NCI-H748 (cell line): ENCODE data around the gene ZSWIM5.
"Not testable (repeated sequence)": the region's sequence is repeated elsewhere in the genome, so short reads cannot be mapped to it uniquely, and the experiment has no call there.

Experiments
- DNase-seq: peaks from one replicate; lab custom pipeline; 2025; ENCODE audit not compliant: unreplicated experiment; lab: John Stamatoyannopoulos, UW

ZSWIM5 gene

DNA sequence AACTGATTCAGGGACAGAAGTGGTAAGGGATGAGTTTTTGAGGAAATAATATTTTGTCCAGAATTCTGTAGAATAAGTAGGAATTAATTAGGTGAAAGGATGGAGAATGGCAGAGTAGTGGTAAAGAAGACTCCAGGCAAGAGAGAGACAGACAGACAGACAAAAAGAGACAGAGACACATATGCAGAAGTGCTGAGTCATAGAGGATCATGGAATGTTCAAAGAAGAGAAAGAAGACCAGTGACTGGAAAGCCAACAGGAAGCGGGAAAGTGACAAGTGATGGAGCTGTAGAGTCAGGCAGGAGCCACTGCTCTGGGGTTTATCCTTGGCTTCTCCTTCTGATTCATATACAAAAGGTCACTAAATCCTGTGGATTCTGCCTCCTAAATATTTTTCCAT lies 108.5 kb downstream of the ZSWIM5 start:
- DNase-seq = no peak

DNA sequence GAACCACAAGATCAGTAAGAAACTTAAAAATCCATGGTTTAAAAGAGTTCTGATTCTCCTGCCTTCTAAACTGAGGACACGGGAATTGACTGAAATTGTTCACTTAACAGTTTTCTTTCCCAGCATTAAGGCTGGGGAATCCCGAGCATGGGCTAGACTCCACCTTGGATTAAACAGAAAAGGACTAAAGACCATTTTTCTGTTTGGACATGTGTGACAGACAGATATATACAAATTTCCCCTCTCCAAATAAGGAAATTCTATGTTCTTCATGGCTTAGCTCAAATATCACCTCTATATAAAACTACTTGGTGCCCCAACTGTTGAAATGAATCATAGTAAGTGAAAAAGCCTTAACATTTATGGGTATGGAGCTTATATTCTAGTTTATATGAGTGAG lies 109.3 kb downstream of the ZSWIM5 start:
- no peak for DNase-seq

DNA sequence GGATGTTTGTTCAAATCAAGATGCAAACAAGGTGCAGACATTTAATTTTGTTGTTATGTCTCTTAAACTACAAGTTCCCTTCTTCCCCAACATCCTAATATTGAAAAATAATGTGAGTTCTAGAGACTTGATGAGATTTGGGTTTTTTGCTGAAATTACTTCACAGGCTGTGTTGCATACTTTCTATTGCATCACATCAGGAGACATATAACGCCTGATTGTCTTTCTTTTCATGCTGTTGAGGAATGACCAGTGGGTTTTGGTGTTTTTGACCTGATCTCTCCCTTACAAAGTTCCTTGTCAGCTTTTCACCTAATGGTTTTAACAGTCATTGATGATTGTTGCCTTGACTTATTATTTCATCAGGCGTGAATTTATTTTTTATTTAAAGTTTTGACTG lies 111.0 kb downstream of the ZSWIM5 start:
- no peak for DNase-seq

DNA sequence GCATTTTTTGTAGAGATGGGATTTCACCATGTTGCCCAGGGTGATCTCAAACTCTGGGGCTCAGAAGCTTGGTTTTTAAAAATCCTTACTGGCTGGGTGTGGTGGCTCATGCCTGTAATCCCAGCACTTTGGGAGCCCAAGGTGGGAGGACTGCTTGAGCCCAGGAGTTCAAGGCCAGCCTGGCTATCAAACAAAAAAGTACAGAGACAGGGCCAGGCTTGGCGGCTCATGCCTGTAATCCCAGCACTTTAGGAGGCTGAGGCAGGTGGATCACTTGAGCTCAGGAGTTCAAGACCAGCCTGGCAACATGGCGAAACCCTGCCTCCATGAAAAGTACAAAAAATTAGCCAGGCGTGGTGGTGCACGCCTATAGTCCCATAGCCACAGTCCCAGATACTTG lies 112.0 kb downstream of the ZSWIM5 start:
- not testable (repeated sequence) for DNase-seq

DNA sequence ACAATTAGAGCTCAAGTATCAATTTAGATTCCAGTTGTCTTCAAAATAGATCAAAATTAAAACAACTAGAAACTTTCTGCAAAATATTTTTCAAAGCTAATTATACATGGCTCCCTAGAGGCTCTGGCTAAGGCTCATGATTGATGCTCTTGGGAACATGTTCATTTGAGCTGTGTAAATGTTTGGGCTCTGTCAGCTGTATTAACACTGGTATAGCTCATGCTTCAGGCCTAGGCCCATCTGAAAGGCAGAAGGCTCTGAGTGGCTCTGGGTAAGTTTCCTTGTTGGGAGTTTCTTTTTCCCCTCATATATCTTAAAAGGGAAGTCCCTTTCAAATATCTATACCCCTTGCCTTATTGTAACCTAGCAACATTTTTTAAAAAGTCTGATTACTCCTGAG lies 113.1 kb downstream of the ZSWIM5 start:
- DNase-seq = no peak

DNA sequence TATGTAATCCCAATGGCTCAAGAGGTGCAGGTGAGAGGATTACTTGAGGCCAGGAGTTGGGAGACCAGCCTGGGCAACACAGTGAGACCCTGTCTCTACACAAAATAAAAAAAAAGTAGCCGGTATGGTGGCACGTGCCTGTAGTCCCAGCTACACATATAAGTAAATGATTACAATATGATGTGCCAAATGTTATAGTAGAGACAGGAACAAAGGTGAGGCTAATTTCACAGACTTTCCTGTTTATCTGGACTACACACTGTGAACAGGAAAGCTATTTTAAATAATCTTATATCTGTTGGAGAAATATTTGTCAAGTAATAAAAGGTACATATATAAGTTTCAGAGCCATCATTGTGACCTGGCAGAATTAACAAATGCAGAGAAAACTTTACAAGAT lies 116.7 kb downstream of the ZSWIM5 start:
- DNase-seq = no peak

DNA sequence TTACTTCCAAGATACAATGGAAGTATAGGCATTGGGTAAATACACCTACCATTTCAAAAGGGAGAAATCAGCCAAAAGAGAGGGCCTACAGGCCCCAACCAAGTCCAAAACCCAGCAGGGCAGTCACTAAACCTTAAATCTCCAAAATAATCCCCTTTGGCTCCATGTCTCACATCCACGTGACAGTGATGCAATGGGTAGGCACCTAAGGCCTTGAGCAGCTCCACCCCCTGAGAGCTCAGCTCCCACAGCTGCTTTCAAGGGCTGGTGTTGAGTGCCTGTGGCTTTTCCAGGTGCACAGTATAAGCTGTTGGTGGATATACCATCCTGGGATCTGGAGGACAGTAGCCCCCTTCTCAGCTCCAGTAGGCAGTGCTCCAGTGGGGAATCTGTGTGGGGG lies 121.8 kb downstream of the ZSWIM5 start:
- no peak for DNase-seq

DNA sequence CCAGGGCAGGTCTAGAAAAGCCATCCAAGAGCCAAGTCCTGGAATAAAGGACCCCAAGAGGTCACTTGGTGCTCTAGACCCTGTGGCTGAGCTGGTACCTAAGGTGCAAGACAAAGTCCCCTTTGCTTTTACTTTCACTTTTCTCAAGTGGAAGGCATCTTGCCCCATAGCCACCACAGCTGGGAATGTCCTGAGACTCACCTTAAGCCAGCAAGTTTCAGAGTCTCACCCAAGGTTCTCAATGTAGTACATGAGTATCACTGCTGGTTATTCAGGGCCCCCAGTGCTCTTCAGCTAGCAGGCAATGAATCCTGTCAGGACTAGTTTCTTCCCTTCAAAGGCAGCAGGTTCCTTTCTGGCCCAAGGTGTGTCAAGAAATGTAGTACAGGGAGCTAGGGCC lies 126.9 kb downstream of the ZSWIM5 start:
- no peak for DNase-seq

DNA sequence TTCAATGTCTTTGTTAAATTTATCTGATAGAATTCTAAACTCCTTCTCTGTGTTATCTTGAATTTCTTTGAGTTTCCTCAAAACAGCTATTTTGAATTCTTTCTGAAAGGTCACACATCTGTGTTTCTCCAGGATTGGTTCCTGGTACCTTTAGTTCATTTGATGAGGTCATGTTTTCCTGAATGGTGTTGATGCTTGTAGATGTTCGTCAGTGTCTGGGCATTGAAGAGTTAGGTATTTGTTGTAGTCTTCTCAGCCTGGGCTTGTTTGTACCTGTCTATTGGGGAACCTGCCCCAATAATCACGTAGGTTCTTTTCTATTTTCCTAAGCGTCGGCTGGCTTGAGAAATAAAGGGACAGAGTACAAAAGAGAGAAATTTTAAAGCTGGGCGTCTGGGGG lies 129.4 kb downstream of the ZSWIM5 start:
- DNase-seq = not testable (repeated sequence)

DNA sequence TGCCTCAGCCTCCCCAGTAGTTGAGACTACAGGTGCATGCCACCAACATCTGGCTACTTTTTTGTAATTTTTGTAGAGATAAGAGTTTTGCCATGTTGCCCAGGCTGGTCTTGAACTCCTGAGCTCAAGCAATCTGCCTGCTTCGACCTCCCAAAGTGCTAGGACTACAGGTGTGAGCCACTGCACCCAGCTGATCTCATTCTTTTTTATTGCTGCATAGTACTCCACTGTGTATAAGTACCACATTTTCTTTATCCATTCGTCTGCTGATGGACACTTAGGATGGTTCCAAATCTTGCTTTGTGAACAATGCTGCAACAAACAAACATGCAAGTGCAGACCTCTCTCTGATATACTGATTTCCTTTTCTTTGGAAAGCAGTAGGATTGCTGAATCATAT lies 134.8 kb downstream of the ZSWIM5 start:
- DNase-seq = no peak

DNA sequence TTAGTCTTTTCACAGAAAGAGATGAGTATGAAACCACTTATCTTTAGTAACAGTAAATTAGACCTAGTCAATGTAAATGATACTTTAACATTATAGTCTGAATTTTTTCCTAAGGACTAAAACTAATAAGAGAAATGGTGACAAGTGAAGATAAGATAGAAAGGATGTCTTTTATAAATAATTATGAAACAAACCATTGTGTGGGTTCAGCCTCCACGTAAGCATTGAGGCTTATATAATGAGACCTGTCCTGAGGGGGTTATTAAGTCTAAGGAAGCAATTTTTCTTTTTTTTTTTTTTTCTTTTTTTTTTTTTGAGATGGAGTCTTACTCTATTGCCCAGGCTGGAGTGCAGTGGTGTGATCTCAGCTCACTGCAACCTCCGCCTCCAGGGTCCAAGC lies 138.6 kb downstream of the ZSWIM5 start:
- DNase-seq = no peak

DNA sequence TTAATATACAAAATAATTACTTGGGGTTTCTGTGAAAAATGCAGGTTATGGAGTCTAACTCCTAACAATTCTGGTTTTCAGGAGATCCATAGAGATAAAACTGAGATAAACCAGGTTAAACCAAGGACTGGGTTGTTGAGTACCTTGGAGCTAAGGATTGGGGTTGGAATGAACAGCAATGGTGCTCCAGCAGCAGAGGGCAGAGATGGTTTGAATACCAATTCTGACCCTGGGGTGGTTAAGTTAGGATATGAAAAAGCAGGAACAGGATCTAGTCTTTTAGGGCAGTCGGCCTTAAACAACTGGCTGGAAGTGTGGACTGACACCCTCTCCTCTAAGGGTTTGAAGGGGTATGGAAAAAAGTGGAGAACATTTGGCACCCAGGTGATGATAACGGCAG lies 141.3 kb downstream of the ZSWIM5 start:
- DNase-seq = no peak

DNA sequence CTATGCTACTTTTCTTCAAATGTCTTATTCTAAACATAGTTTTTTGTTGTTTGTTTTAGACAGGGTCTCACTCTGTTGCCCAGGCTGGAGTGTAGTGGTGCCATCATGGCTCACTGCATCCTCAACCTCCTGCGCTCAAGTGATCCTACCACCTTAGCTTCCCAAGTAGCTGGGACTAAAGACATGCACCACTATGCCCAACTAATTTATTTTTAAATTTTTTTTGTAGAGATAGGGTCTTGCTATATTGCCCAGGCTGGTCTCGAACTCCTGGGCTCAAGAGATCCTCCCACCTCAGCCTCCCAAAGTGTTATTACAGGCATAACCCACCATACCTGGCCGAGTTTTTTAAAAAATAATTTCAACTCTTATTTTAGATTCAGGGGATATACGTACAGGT lies 143.9 kb downstream of the ZSWIM5 start:
- DNase-seq = not testable (repeated sequence)

DNA sequence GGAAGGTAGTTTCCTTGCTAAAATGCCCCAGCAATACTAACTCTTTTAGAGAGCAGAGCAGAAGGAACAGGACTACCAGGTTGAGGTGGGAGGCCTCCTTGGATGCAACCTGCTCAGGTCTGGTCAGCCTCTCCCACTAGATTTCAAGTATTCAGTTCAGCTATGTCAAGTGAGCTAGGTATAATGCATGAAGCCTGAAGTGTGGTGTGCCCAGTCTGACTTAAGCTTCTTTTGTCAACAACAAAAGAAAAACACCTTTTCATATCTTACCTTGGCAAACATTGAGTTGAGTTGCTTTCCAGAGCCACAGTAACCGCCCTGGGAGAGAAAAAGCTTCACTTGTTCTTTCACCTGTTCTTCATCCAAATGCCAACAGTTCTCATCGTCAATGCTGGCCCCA lies 146.6 kb downstream of the ZSWIM5 start:
- DNase-seq = no peak

DNA sequence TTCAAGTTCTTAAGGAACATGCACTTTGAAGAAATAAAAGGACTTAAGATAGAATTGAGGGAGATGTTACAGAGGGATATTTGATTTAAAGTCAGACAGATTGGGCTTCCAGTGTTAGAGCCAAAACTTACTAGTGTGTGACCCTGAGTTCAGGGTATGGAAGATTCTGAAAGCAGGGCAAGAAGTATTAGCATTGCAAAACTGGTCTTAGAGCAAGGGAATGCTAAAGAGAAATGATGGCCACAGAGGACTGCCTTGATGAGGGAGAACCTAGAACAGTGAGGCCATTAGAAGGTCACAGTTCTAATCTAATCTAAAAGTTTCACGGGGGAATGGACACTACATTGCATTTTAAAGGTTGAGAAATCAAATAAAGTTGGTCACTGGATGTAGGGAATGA lies 148.9 kb downstream of the ZSWIM5 start:
- no peak for DNase-seq

DNA sequence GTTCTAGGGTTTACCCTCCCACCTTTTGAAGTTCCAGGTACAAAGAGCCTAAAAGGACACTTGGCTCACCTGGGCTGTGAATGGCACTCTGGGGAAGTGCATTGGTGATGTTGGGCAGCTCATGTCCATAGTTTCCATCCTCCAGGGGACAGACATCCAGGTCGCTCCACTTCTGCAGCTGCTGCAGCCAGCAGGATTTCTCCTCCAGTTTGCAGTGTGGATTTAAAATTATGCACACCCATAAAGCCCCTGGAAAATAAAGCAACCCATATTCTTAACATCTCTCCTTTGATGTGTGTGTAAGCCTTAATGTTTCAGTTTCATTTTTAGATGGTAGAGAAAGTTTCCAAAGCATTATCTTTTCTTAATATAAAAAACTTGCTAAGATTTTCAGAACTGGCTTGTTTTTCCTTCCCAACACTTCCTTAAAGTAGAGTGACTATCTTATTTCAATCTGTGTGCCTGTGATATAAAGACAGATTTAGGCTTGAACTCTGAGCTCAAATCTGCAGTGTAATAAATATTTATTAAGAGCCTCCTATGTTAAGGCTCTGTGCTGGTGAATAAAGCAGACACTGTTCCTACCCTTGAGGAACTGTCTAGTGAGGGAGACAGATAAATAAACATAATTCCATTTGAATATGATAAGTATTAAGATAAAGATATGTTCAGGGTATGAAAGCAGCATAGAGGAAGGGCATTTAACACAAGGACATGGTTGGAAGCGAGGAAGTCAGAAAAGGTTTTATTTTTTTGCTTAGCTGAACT lies 155.2 kb downstream of the ZSWIM5 start:
- DNase-seq = no peak

DNA sequence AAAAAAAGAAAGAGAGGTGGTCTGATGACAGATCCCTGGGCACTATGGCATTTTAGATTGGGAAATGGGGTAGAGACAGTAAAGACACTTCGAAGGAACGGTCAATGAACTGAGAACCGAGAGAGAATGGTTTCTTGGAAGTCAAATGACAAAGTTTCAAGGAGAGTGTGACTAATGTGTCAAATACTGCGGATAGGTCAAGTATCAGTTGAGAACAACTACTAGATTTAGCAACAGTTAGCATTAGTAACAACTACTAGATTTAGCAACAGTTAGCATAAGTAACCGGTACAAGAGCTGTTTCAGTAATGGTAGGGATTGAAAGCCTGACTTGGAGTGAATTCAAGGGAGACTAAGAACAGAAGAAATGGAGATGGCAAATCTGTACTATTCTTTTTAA lies 159.4 kb downstream of the ZSWIM5 start:
- no peak for DNase-seq

DNA sequence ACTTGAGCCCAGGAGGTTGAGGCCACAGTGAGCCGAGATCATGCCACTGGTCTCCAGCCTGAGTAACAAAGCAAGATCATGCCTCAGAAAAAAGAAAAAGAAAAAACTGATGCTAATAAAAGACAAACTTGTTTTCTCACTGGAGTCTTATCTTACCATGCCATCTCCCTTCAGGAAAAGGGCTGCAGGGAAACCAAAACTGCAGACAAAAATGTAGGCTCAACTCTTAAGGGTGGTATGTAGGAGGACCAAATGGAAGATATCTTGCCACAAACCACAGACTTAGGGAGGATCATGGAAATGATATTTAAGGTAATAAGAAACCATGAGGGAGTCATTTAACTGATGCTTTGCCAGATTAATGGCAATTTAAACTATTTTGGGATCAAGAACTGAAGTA lies 161.5 kb downstream of the ZSWIM5 start:
- DNase-seq = no peak

DNA sequence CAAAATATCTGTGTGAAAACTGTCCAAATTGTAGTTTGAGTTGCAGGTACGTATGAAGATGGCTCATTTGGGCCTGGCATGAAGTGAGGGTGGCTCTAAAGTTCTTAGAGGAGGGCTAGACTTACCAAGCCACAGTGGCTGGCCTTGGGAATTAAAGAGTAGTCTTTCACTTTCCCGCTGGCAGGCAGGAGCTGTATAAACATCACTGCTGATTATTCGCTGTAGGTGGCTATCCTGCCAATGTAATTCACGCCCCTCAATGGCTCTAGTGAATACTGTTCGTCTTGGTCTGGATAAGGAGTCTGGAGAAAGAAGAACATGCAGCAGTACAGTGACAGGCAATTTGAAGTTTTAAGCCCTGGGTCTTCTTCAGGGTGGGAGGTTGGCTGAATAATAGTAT lies 163.3 kb downstream of the ZSWIM5 start:
- DNase-seq = no peak

DNA sequence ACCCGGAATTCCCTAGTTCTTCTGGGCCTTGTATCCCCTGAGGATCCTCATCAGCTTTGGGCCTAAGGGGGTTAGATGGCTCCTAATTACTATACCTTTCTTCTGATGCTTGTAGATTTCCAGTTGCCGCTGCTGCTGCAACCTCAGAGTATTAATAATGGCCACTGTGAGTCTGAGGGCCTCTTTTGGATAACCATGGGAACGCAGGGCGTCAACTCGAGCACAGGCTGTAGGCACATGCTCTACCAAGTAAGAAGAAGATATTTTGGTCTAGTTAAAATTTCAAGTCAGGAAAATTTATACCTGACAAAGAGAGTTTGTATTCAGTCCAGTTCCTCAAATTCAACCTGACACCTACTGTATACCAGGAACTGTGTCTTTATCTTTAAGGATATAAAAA lies 166.1 kb downstream of the ZSWIM5 start:
- DNase-seq = no peak

DNA sequence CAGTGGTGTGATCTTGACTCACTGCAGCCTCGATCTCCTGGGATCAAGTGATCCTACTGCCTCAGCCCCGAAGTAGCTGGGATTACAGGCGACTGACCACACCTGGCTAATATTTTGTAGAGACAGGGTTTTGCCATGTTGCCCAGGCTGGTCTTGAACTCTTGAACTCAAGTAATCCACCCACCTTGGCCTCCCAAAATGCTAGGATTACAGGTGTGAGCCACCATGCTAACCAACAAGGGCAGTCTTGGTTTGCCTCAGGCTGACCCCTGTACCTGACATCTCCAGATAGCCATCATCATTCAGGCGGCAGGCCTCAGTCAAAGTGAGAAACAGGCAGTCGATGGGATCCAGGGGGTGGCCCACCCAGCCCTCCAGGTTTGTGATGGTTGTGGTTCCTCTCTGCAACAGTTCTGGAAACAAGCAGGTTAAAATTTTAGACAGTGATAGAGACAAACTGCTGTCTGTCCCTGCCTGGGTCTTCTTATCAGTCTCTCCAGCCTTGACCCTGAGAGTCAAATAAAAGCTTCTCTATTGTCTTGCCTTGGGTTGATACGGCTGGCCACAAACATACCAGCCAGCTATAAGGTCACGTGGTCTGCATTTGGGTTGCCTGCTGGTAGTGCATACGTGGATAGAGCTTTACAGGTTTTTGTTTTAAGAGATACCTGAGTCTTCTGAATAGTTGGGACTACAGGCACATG lies 167.6 kb downstream of the ZSWIM5 start:
- DNase-seq = no peak

DNA sequence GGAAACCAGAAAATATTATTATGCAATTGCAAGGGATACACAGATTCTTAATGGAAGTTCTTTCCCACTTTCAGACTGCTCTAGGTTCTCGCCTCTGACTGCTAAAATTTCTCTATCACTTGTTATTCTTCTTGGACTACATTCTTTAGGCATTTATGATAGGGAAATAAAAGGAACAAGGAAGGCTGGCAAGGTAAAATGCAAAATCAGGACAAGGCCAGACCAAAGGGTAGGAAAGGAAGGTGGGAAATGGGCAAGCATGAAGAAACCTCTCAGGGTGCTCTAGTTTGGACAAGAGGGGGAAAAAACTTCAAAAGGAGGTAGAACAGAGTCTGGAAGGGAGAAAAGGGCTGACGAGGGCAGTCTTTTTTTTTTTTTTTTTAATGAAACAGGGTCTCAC lies 168.2 kb downstream of the ZSWIM5 start:
- DNase-seq = no peak

DNA sequence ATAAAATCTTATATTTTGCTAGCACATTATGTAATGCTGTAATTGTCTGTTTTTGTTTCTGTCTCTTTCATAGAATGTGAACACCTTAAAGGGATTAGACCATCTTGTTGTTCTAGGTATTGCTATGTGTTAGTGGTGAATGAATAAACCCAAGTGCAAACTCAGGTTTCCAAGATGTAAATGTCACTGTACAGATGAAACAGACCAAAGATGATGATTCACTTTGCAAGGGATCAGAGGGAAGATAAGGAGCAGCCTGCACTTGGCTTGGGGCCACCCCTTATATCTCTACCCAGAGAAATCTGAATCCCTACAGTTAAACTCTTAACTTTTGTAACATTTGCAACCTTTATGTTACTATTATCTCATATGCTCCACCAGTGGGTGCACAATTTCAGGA lies 168.9 kb downstream of the ZSWIM5 start:
- DNase-seq = no peak
